Measurements from ENCODE around the gene SAMD14. TPM values are rescaled to one million over a fixed set of nuclear protein-coding genes. Genes with fewer than 3 reads are reported as not detected.

The SAMD14 gene
- total and polyA plus RNA-seq, 2 of the 4 experiments (the other 2 are of a cell fraction): 1.4 to 6.2 TPM

DNA sequence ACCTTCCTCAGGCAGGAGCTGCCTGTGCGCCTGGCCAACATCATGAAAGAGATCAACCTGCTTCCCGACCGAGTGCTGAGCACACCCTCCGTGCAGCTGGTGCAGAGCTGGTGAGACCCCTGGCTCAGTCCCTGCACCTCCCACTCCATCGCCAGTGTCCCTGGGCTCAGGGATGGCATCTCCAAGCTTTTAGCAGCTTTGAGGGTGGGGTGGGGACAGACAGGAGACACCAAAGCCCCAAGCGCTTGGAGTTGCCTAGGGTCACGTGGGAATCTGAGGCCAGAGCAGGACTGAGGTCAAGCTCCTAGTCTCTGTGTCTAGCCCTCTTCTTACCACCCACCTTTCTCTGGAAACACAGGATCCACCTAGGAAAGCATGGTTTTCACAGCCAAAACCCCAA is 32.5 kb downstream of the SAMD14 start:
- H3K9me3 ChIP-seq (ENCODE audit: control insufficient read depth, insufficient read depth, low read length): no peaks in the 10 kb centered on the region
- H3K9ac ChIP-seq (ENCODE audit: low read depth, low read length): no peak overlapping the region
- no peak overlapping the region for H3K23ac ChIP-seq (ENCODE audit: low read depth, low read length)
- no peak overlapping the region for H3K56ac ChIP-seq (ENCODE audit: extremely low read depth, insufficient read depth, low read length)
- H2BK120ac ChIP-seq (ENCODE audit: low read depth, low read length): no peak overlapping the region
- no peaks in the 10 kb centered on the region for H3K27me3 ChIP-seq (ENCODE audit: control insufficient read depth, insufficient read depth, low read length)
- no peak overlapping the region for H4K5ac ChIP-seq (ENCODE audit: low read depth, low read length)
- no peak overlapping the region for H3K4ac ChIP-seq (ENCODE audit: low read depth, low read length)
- peaks cover 13% of the 10 kb centered on the region for H3K36me3 ChIP-seq (ENCODE audit: control insufficient read depth, insufficient read depth, low read length)
- intact Hi-C loops (cut with micrococcal nuclease) (no loop called here), dilution Hi-C loops (cut with HindIII; ENCODE audit: low sequenced_read_pairs, unreplicated experiment) (no loop called here), in situ Hi-C loops (cut with MboI; ENCODE audit: low sequenced_read_pairs) (no loop called here)
- H3K4me3 ChIP-seq (ENCODE audit: insufficient read depth, low read depth, low read length): no peak overlapping the region
- WGBS, 2 experiments (ENCODE audit: extremely low coverage in 2 of 2, insufficient read length in 1 of 2): 66% methylated on average over 5 of the region's 7 CpGs; no CpG with 5 or more reads in 1 of the 2 experiments
- no peak overlapping the region for H4K8ac ChIP-seq (ENCODE audit: low read depth in 2 of 2, low read length in 2 of 2)
- no peak overlapping the region for H2AK9ac ChIP-seq (replicated peaks; ENCODE audit: low read depth, low read length, poor library complexity)
- peaks cover 6 to 16% of the 10 kb centered on the region in 2 experiments; a peak in 3 of 4 replicates for H3K79me1 ChIP-seq (ENCODE audit: low read depth in 1 of 2, low read length in 2 of 2)
- no peak overlapping the region for H2AFZ ChIP-seq (replicated peaks; ENCODE audit: low read length, poor library complexity)
- 0 out of 2 replicates have a peak, but pooled peaks cover 6% of the 10 kb centered on the region for H3K9me1 ChIP-seq (ENCODE audit: insufficient read depth, low read length)
- CTCF ChIA-PET: no interaction called here
- H2BK15ac ChIP-seq (ENCODE audit: low read depth, low read length): no peak overlapping the region
- no peak overlapping the region for H3K27ac ChIP-seq (ENCODE audit: insufficient read depth, low read length)
- H3K4me2 ChIP-seq (ENCODE audit: low read depth, low read length): no peak overlapping the region
- POLR2A ChIA-PET (ENCODE audit: unreplicated experiment): no interaction called here
- H4K20me1 ChIP-seq (ENCODE audit: insufficient read depth, low read length): peaks cover 7% of the 10 kb centered on the region
- no peak overlapping the region for H2BK5ac ChIP-seq (ENCODE audit: low read depth, low read length, poor library complexity, severe bottlenecking)
- H3K4me1 ChIP-seq (ENCODE audit: control insufficient read depth, insufficient read depth, low read length): peaks cover 23% of the 10 kb centered on the region
- no peak overlapping the region for H3K14ac ChIP-seq (replicated peaks; ENCODE audit: low read depth, low read length)
- H2AK5ac ChIP-seq (ENCODE audit: low read depth, low read length): no peak overlapping the region
- no TSS peak for BruUV-seq (replicated peaks)
- DNase-seq (no peak), ATAC-seq (ENCODE audit: low read depth) (no peak)
- H4K91ac ChIP-seq (ENCODE audit: insufficient read depth, low read depth, low read length): no peak overlapping the region
- no peak overlapping the region for H2BK20ac ChIP-seq (ENCODE audit: low read depth, low read length)
- TF ChIP-seq RCOR1 (IDR thresholded peaks at IDR 0.05; ENCODE audit: insufficient replicate concordance, low read length) (no peak), RAD21 (IDR thresholded peaks at IDR 0.05; ENCODE audit: low read length) (no peak), MAFK (IDR thresholded peaks at IDR 0.05; ENCODE audit: low read depth, low read length) (no peak), BHLHE40 (IDR thresholded peaks at IDR 0.05; ENCODE audit: low read depth, low read length) (no peak), POLR2A (IDR thresholded peaks at IDR 0.05; ENCODE audit: low read depth, low read length) (no peak), CHD1 (IDR thresholded peaks at IDR 0.05; ENCODE audit: low read depth, low read length) (no peak), RFX5 (IDR thresholded peaks at IDR 0.05; ENCODE audit: low read depth, low read length) (no peak), SMC3 (IDR thresholded peaks at IDR 0.05; ENCODE audit: low read depth, low read length) (no peak), MXI1 (IDR thresholded peaks at IDR 0.05; ENCODE audit: borderline replicate concordance, low read depth, low read length) (no peak), NFE2L2 (IDR thresholded peaks at IDR 0.05; ENCODE audit: low read depth, low read length) (no peak), CEBPB (IDR thresholded peaks at IDR 0.05; ENCODE audit: low read depth, low read length) (no peak), FOS (IDR thresholded peaks at IDR 0.05; ENCODE audit: low read depth, low read length) (no peak), MAZ (IDR thresholded peaks at IDR 0.05; ENCODE audit: borderline replicate concordance, low read depth, low read length) (no peak)
- TF ChIP-seq, protein P1, sequence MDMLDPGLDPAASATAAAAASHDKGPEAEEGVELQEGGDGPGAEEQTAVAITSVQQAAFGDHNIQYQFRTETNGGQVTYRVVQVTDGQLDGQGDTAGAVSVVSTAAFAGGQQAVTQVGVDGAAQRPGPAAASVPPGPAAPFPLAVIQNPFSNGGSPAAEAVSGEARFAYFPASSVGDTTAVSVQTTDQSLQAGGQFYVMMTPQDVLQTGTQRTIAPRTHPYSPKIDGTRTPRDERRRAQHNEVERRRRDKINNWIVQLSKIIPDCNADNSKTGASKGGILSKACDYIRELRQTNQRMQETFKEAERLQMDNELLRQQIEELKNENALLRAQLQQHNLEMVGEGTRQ (IDR thresholded peaks at IDR 0.05; ENCODE audit: low read depth, low read length): no peak
- TF ChIP-seq, protein P2, sequence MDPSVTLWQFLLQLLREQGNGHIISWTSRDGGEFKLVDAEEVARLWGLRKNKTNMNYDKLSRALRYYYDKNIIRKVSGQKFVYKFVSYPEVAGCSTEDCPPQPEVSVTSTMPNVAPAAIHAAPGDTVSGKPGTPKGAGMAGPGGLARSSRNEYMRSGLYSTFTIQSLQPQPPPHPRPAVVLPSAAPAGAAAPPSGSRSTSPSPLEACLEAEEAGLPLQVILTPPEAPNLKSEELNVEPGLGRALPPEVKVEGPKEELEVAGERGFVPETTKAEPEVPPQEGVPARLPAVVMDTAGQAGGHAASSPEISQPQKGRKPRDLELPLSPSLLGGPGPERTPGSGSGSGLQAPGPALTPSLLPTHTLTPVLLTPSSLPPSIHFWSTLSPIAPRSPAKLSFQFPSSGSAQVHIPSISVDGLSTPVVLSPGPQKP (IDR thresholded peaks at IDR 0.05; ENCODE audit: borderline replicate concordance, low read depth, low read length): no peak
- TF ChIP-seq, protein P3, sequence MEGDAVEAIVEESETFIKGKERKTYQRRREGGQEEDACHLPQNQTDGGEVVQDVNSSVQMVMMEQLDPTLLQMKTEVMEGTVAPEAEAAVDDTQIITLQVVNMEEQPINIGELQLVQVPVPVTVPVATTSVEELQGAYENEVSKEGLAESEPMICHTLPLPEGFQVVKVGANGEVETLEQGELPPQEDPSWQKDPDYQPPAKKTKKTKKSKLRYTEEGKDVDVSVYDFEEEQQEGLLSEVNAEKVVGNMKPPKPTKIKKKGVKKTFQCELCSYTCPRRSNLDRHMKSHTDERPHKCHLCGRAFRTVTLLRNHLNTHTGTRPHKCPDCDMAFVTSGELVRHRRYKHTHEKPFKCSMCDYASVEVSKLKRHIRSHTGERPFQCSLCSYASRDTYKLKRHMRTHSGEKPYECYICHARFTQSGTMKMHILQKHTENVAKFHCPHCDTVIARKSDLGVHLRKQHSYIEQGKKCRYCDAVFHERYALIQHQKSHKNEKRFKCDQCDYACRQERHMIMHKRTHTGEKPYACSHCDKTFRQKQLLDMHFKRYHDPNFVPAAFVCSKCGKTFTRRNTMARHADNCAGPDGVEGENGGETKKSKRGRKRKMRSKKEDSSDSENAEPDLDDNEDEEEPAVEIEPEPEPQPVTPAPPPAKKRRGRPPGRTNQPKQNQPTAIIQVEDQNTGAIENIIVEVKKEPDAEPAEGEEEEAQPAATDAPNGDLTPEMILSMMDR (conservative IDR thresholded peaks at IDR 0.05; ENCODE audit: low read depth, low read length): no peak
- no peak overlapping the region for H3K18ac ChIP-seq (ENCODE audit: low read depth, low read length)
